NCI-H345 treated with DMSO at 0.1 percent for 48 hours (cell line): Measurements from ENCODE around the gene THSD7A.

Experiments
- DNase-seq: peaks from one replicate; lab custom pipeline; 2025; ENCODE audit not compliant: unreplicated experiment; lab: John Stamatoyannopoulos, UW

Gene THSD7A

GRCh38 chr7:11355399-11356005, 476.5 kb downstream of the THSD7A start:
- no peak for DNase-seq

GRCh38 chr7:11346302-11346701, 485.7 kb downstream of the THSD7A start:
- no peak for DNase-seq

- no peak for DNase-seq
These were observed 486.4 kb downstream of the THSD7A start for GRCh38 chr7:11345621-11346020.

GRCh38 chr7:11343818-11344413, 488.1 kb downstream of the THSD7A start:
- DNase-seq, result peak; percentile 50

GRCh38 chr7:11343136-11343535, 488.9 kb downstream of the THSD7A start:
- DNase-seq, result no peak

- DNase-seq, result peak; percentile 58
These were observed 490.6 kb downstream of the THSD7A start for GRCh38 chr7:11341285-11341944.

GRCh38 chr7:11336432-11336831, 495.6 kb downstream of the THSD7A start:
- DNase-seq, result no peak

- DNase-seq, result no peak
These were observed 496.1 kb downstream of the THSD7A start for GRCh38 chr7:11335947-11336346.

GRCh38 chr7:11332865-11333228, 499.2 kb downstream of the THSD7A start:
- DNase-seq, result no peak

- no peak for DNase-seq
These were observed 499.7 kb downstream of the THSD7A start for GRCh38 chr7:11332186-11332864.

GRCh38 chr7:11331128-11332102, 500.6 kb downstream of the THSD7A start:
- DNase-seq, result no peak

GRCh38 chr7:11330717-11331116, 501.3 kb downstream of the THSD7A start:
- DNase-seq, result no peak

- no peak for DNase-seq
These were observed 501.8 kb downstream of the THSD7A start for GRCh38 chr7:11330208-11330607.

- DNase-seq, result no peak
These were observed 502.4 kb downstream of the THSD7A start for GRCh38 chr7:11329626-11330025.

GRCh38 chr7:11328309-11328708, 503.7 kb downstream of the THSD7A start:
- no peak for DNase-seq

- DNase-seq, result no peak
These were observed 504.4 kb downstream of the THSD7A start for GRCh38 chr7:11327633-11328032.
